Thoracic aorta (tissue), 2 donors: Measurements from ENCODE around the gene STAB1. TPM values are rescaled to one million over a fixed set of nuclear protein-coding genes. Genes with fewer than 3 reads are reported as not detected.
A peak's percentile ranks its signal among the peaks of the same experiment; 100 is the strongest.
"Not testable (repeated sequence)": the region's sequence is repeated elsewhere in the genome, so short reads cannot be mapped to it uniquely, and the experiment has no call there.

Experiments used
- ATAC-seq: fragments of 150-250 bp; one replicate; pipeline ENCODE4 v1.8.0; 2017; ENCODE audit warnings: low read depth; ENCODE audit not compliant: insufficient number of reproducible peaks, low FRiP score
- DNase-seq: peaks from one replicate; pipeline ENCODE4 v3.0.0-alpha.2; 2020; ENCODE audit warnings: low spot score
- H3K27ac ChIP-seq, 2 donors: fragments of 200-600 bp; sonication (generic); 1 replicate in 1 of 2; 2 replicates in 1 of 2; pipeline ENCODE4 v1.5.1; 2016; ENCODE audit warnings: mild to moderate bottlenecking in 2 of 2, moderate library complexity in 2 of 2
- H3K27me3 ChIP-seq: fragments of 200-600 bp; sonication (generic); replicated peaks from 2 replicates; pipeline ENCODE4 v1.6.0; 2016; ENCODE audit warnings: mild to moderate bottlenecking; ENCODE audit not compliant: insufficient read depth
- H3K36me3 ChIP-seq: fragments of 200-600 bp; sonication (generic); one replicate; pipeline ENCODE4 v1.5.1; 2016
- H3K4me1 ChIP-seq, 2 donors: fragments of 200-600 bp; sonication (generic); 1 replicate in 1 of 2; 2 replicates in 1 of 2; pipeline versions ENCODE4 v1.5.1 to v1.6.0; 2016; ENCODE audit warnings: low read depth in 2 of 2, mild to moderate bottlenecking in 1 of 2; ENCODE audit not compliant: control insufficient read depth in 1 of 2
- H3K4me3 ChIP-seq: fragments of 200-600 bp; sonication (generic); 2 replicates; pipeline ENCODE4 v1.5.1; 2016; ENCODE audit warnings: mild to moderate bottlenecking
- H3K9me3 ChIP-seq: fragments of 200-600 bp; sonication (generic); 2 replicates; pipeline ENCODE4 v1.5.1; 2016
- CTCF ChIP-seq: fragments of 200-600 bp; sonication (generic); IDR thresholded peaks from one replicate; pipeline ENCODE4 v1.5.1; 2019; ENCODE audit warnings: antibody characterized with exemption
- total RNA-seq, 2 donors: library from RNA; depleted of rRNA; stranded (reverse); fragments of >200 nt; gene quantifications; one replicate each; pipeline versions ENCODE4 v1.1.0 to v1.2.3, GENCODE V29; 2016

STAB1 gene
- total RNA-seq, 2 donors from 2014 or later = 249 to 837 TPM

GRCh38 chr3:52524752-52525679 lies 29.9 kb downstream of the STAB1 start:
- Histone ChIP-seq H3K27me3 (no peaks in the 10 kb centered on the region), H3K36me3 (peaks cover 7% of the 10 kb centered on the region), H3K27ac (peak overlapping the region; percentile 25 to 65), H3K4me3 (peak overlapping the region; percentile 39), H3K4me1 (peaks cover 9 to 23% of the 10 kb centered on the region in 2 donors), H3K9me3 (no peaks in the 10 kb centered on the region)
- no peak for ATAC-seq
- DNase-seq = no peak
- TF ChIP-seq CTCF = no peak

DNA sequence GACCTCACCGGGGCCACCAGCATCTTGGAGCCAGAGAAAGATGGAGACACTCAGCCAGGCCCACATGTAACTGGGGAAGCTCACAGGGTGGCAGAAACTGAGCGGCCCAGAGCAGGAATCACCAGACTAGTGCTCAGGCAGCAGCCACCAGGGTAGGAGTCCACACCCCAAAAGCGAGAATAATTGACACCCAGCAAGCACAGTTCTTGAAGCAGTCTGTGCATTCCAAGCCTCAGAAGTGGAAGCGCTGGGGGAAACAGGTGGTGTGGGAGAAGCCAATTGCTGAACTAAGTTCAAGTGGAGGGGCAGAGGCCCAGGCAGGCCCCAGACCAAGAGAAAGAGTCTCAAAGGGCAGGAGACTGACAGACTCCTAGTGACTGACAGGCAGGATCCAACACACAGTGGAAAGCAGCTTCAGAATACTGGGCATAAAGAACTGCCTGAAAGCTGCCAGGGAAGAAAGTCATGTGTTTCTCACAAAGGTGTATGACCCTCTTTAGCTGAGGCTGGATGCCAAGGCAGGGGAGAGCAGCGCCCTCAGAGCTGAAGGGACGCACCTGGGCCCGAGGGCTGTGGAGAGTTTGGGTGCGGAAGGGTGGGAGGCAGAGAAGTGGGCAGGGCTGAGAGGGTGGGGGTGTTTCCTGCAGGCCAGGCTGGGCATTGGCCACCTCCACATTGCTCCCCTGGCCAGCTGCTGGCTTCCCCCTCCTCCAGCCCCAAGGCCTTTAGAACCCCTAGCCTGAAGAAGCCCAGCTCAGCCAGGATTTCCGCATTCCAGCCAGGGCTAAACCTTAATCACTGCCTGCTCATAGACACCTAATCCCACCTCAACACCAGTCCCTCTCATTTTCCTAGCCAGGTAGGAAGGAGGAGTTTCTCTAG lies 30.8 kb downstream of the STAB1 start:
- H3K4me1 ChIP-seq = peaks cover 10 to 33% of the 10 kb centered on the region in 2 donors

GRCh38 chr3:52526671-52527038 lies 31.5 kb downstream of the STAB1 start:
- H3K36me3 ChIP-seq, H3K27ac ChIP-seq, DNase-seq, ATAC-seq, H3K9me3 ChIP-seq, H3K4me3 ChIP-seq, H3K27me3 ChIP-seq: not testable (repeated sequence)
- peaks cover 10 to 37% of the 10 kb centered on the region in 2 donors for H3K4me1 ChIP-seq

More for the DNA sequence above, 30.8 kb downstream of the STAB1 start:
- Histone ChIP-seq H3K9me3 (no peaks in the 10 kb centered on the region), H3K4me3 (no peak overlapping the region), H3K27ac (peak overlapping the region; percentile 25 to 65), H3K27me3 (no peaks in the 10 kb centered on the region), H3K36me3 (peaks cover 7% of the 10 kb centered on the region)
- ATAC-seq (no peak), DNase-seq (no peak)
- no peak for TF ChIP-seq CTCF

- H3K4me1 ChIP-seq = peaks cover 10 to 38% of the 10 kb centered on the region in 2 donors
Measured at GRCh38 chr3:52527039-52527731, 32.0 kb downstream of the STAB1 start.

More at GRCh38 chr3:52527039-52527731, 32.0 kb downstream of the STAB1 start:
- no peak overlapping the region for H3K4me3 ChIP-seq
- peaks cover 7% of the 10 kb centered on the region for H3K36me3 ChIP-seq
- DNase-seq (no peak), ATAC-seq (no peak)
- TF ChIP-seq CTCF = no peak
- H3K27me3 ChIP-seq = no peaks in the 10 kb centered on the region
- no peak overlapping the region for H3K27ac ChIP-seq
- H3K9me3 ChIP-seq = no peaks in the 10 kb centered on the region
